ENCODE measurements around the gene AKAP8. TPM values are rescaled to one million over a fixed set of nuclear protein-coding genes. Genes with fewer than 3 reads are reported as not detected.
"Not testable (repeated sequence)": the region's sequence is repeated elsewhere in the genome, so short reads cannot be mapped to it uniquely, and the experiment has no call there.

Gene AKAP8
- total RNA-seq, 1 experiment from 2014 or later = 19.6 TPM

DNA sequence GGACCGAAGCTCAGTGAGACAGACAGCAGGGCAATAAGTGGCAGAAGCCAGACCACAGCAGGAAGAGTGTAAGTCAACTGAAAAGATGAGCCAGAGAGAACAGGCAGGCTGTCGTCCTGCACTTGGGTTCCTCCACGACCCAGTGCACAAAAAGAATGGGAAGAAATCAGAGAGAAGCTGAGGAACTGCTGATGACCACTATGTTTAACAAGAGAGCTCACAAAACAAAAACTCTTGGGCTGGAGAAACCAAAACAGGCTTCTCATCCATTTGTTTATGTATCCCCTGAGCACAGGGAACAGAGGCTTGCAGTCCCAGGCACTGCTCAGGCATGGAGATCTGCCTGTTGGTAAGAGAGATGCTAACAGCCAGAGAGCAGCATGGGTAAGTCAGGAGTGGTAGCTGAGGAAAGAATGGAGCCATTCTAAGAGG is 25.2 kb upstream of the AKAP8 start:
- DNase-seq (ENCODE audit: low spot score) = peak; percentile 73
- in situ Hi-C loops (cut with HindIII; ENCODE audit: low sequenced_read_pairs) = no loop called here

DNA sequence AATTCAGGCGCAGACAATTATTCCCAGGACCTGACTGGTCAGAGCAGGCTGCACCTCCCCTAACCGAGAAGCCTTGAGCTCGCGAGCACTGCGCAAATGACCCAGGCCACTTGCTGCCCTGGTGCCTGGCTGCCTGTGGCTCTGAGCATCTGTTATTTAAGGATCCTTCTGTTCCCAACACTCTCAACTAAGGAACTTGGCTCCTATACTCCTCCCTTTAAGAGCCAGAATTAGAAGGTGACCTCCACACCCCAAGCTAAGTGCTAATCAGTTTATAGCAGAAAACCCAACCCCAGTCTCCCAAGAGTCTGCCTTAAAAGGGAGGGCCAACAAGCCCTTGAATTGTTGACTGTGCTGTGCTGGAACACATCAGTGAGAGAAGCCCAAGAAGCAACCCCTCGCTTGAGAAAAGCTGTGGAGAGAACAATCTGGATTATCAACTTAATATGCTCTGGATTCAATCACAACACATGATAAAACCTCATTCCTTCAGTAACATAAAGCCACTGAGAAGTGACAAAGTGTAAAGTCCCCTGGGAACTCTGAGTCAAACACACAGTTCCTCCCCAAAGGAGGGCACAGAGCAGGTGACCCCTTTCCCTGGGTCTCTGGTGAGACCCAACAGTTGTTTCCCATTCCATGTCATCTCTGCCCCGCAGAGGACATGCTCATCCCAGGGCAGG is 24.7 kb upstream of the AKAP8 start:
- DNase-seq (ENCODE audit: low spot score) = peak; percentile 89
- in situ Hi-C loops (cut with HindIII; ENCODE audit: low sequenced_read_pairs) = no loop called here

DNA sequence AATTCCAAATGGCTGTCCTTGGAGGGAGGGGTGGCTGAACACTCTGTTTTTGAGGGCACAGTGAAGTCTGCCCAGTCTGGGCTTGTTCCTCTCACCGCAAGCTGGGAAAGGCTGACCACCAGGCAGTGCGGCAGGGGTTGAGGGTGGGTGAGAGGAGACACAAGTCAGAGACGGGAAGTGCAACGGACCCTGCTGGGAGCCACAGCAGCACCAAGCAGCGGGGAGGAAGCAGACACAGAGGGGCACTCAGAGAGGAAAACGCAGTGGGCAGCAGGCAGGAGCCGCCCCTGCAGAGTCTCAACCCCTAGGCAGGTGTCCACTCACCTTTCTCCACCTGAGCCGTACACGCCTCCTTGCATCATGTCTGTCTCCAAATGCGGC is 23.6 kb upstream of the AKAP8 start:
- in situ Hi-C loops (cut with HindIII; ENCODE audit: low sequenced_read_pairs) = no loop called here
- peak; percentile 25 for DNase-seq (ENCODE audit: low spot score)

DNA sequence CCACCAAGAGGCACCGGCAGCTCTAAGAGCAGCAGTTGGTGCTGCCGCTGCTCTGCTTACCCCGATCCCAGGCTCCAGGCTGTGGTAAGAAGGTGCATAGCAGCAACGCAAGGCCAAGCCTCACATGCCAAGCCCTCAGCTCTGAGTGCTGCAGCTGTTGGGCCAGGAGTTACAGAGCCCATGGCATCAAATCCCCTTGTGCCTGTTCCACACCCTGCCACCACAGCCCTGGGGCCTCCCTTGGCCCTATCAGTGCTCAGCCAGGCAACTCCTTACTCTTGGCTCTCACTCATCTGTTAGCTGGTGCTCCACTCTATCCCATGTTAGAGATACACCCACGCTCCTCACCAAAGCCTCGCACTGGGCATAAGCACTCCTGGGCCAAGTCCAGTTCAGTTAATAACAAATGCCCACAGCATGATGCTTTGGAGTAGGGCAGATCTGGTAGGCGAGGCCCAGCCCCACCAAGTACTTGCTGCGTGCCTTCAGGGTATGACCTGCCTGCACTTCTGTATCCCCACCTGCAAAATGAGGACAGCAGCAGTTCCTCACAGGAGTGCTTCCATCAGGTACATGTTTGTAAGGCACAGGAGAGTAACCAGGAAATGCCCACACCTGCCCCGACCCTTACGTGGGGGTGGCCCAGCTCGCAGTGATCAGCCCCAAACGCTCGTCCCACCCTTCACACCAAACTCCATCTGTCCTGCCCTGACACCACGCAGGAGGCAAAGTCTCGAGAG is 23.0 kb upstream of the AKAP8 start:
- in situ Hi-C loops (cut with HindIII; ENCODE audit: low sequenced_read_pairs) = no loop called here
- DNase-seq (ENCODE audit: low spot score) = peak; percentile 58

DNA sequence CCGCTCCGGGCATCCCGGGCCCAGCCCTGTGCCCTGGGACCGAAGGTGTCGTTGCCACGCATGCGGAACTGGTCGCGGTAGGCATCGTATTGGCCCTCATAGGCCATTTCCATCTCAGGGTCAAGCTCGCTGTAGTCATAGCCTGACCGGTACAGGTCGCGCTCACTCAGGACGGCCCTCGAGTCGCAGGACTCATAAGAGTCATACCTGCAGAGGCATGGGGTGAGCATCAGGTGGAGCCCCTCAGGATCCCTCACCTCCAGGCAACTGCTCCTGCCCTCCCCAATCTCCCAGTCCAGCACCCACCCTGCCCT is 21.8 kb upstream of the AKAP8 start:
- in situ Hi-C loops (cut with HindIII; ENCODE audit: low sequenced_read_pairs) = no loop called here
- DNase-seq (ENCODE audit: low spot score) = no peak

DNA sequence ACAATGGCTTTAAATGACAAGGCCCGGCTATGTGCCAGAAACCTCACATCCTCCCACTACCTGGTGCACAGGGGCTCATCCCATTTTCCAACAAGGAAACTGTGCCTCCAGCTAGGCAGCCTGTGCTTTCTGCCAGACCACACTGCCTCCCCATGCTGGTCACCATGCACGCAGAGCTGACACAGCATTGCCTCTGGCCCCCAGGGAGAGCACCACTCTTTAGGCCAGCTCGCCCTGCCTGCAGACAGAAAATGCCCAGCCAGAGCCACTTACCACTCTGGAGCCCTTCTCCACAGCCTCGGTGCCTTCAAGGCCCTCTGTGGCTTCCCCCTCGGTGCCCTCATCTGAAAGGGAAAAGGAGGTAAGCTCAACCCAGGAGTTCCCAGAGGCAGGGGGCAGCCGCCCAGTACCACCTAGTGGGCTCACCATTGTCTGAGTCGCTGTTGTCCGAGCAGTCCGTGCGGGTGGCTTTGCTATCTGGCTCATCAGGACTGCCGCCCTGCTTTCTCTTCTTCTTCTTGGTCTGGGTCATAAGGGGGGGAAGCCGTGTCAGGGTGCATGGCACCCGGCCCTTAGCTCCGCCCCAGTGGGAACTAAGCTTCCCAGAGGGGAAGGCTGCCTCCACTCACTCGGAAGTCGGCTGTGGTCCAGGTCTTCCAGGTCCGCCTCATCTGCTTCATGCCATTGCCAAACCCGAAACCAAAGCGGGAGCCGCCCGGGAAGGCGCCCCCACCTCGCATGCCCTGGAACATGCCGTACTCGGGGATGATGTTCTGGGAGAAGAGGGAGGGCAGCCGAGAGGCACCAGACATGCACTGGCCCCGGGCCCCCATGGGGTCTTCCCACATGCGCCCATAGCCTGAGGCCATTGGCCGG is 21.2 kb upstream of the AKAP8 start:
- peak; percentile 67 for DNase-seq (ENCODE audit: low spot score)
- in situ Hi-C loops (cut with HindIII; ENCODE audit: low sequenced_read_pairs) = no loop called here

DNA sequence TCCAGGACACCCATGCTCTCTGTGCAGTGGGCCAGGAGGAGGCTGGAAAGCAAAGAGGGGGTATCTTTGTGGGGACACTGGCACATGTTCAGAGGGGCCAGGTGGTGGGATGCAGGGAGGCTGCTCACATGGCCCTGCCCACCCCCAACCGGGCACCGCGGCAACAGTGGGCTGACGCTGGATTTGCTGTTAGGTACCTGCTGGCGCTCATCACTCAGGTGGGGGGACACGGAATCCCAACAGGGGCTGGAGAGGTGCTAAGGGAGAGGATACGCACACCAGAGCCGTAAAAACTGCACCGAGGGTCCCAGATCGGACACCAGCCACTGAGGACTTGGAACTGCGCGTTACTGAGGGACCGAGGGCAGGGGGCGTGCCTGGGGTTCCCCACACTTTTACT is 20.0 kb upstream of the AKAP8 start:
- no peak for DNase-seq (ENCODE audit: low spot score)
- in situ Hi-C loops (cut with HindIII; ENCODE audit: low sequenced_read_pairs) = no loop called here

DNA sequence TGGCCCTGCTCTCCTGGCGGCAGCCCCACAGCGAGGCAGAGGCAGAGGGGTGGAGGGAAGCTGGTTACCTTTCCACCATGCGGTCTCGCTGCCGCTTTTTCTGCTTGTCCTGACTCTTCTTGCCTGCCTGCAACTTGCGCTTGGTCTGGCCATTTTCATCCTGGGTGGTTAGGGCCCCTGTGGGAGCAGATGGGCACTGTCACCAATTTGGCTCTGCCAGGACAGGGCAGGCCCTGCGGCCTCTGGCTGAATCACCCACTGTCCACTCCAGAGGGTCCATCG is 19.6 kb upstream of the AKAP8 start:
- in situ Hi-C loops (cut with HindIII; ENCODE audit: low sequenced_read_pairs) = no loop called here
- DNase-seq (ENCODE audit: low spot score) = no peak

DNA sequence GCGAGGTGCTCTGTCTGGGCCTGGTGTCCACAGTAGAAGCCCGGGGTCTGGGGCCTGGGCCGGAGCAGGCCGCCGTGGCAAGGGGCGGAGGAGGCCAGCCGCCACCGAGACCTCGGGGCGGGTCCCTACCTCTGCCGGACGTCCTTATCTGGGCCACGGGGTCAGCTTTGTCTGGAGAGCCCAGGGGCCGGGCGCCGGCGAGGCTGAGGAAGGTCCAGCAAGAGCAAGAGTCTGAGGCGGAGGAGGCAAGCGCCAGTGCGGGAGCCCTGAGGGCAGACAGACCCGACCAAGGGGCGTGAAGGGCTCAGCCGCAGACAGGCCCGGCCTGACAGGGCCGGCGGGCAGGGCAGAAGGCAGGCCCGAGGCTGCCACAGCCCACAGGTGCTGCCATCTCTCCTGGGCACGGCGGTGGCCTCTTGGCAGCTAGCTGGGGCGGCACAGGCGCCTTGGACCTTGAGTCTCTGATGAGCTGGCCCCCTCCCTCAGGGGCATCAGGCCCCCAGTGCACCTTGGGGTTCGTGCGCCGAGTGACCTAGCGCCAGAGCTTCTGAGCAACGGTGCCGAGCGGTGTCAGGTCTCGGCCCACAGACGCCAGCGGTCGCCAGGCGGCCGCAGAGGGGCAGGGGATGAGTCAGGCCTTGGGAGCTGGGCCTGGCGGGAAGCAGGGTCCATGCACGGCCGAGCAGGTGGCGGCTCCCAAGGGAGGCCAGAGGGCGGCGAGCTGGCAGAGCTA is 19.1 kb upstream of the AKAP8 start:
- no peak for DNase-seq (ENCODE audit: low spot score)
- in situ Hi-C loops (cut with HindIII; ENCODE audit: low sequenced_read_pairs) = no loop called here

DNA sequence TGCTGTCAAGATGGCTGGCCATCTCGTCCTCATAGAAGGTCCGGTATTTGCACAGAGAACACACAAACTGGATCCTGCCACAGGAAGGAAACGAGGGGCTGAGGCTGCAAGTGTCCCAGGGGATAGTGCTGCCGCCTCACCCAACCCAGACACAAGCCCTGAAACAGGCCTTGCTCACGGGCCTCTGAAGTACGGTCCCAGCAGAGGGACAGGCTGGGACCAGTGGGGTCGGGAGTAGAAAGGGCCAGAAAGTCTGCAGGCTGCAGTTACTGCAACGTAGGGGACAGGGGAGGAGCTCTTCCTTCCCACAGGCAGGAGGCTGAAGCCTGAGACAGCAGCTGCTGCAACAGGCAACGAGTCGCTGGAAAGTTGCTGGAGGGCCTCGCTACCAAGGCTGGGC is 18.2 kb upstream of the AKAP8 start:
- in situ Hi-C loops (cut with HindIII; ENCODE audit: low sequenced_read_pairs) = no loop called here
- no peak for DNase-seq (ENCODE audit: low spot score)

DNA sequence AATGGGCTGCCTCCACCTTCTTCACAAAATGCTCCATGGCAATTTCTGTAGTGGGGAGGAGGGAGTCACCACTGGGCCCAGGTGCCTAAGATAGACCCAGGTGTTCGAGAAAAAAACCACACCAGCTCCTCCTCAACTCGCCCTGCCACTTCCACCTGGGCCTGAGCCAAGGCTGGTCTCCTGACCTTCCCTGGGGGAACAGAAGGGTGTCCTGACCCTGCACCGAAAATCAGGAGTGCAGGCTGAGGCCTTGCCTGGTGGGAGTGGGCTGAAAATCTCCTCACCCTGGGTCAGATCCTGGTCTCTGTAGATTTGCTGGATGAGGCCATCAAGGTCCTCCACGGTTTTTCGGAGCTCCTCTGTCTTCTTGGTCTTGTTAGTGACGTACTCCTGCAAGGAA is 17.6 kb upstream of the AKAP8 start:
- no peak for DNase-seq (ENCODE audit: low spot score)

DNA sequence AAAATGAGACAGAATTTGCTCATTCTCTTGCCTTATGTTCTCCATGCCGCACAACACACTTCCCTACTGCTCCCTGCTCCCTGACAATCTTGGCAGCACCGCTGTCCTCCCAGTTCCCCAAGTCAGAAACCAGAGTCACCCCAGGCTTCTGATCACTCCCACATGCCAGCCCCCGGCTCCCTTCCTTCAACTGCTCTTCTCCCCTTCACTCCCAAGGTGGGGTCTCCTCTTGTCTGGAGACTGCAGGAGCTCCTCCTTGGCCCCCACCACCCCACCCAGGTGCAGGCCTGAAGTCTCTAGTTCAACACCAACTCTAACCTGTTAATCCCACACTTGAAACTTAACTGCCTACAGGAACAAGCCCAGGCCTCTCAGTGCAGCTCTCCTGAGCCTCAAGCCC is 16.8 kb upstream of the AKAP8 start:
- in situ Hi-C loops (cut with HindIII; ENCODE audit: low sequenced_read_pairs) = no loop called here
- no peak for DNase-seq (ENCODE audit: low spot score)

More for the DNA sequence above, 17.6 kb upstream of the AKAP8 start:
- in situ Hi-C loops (cut with HindIII; ENCODE audit: low sequenced_read_pairs) = no loop called here

DNA sequence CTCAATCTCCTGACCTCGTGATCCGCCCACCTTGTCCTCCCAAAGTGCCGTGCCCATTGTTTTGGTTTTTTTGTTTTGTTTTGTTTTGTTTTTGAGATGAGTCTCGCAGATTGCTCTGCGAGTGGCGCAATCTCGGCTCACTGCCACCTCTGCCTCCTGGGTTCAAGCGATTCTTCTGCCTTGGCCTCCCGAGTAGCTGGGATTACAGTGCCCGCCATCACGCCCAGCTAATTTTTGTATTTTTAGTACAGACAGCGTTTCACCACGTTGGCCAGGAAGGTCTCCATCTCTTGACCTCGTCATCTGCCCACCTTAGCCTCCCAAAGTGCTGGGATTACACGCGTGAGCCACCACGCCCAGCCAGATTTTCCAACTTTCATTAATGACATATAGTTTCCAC is 15.7 kb upstream of the AKAP8 start:
- in situ Hi-C loops (cut with HindIII; ENCODE audit: low sequenced_read_pairs); DNase-seq (ENCODE audit: low spot score): not testable (repeated sequence)

DNA sequence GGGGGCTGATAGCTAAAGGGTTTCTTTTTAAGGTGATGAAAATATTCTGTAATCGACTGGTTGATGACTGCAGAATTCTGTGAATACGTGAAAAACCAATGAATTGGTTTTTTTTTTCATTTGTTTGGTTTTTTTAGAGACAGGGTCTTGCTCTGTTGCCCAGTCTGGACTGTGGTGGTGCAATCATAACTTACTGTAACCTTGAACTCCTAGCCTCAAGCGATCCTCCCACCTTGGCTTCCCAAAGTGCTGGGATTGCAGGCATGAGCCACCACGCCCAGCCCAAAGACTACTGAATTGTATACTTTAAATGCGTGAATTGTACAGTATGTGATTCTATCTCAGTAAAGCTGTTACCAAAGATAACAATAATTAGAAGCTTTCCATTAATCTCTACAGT is 14.8 kb upstream of the AKAP8 start:
- in situ Hi-C loops (cut with HindIII; ENCODE audit: low sequenced_read_pairs) = no loop called here
- no peak for DNase-seq (ENCODE audit: low spot score)

DNA sequence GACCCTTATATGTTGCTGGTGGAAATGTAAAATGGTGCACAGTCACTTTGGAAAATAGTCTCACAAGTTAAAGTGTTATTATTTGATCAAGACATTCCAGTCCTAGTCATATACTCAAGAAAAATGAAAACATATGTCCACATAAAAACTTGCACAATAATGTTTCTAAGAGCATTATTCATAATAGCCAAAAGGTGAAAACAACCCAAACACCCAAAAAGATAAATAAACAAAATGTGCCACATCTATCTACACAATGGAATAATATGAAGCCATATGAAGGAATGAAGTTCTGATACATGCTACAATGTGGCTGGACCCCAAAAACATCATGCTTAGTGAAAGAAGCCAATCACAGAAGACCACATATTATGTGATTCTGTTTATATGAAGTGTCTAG is 14.4 kb upstream of the AKAP8 start:
- in situ Hi-C loops (cut with HindIII; ENCODE audit: low sequenced_read_pairs) = no loop called here
- DNase-seq (ENCODE audit: low spot score) = no peak

DNA sequence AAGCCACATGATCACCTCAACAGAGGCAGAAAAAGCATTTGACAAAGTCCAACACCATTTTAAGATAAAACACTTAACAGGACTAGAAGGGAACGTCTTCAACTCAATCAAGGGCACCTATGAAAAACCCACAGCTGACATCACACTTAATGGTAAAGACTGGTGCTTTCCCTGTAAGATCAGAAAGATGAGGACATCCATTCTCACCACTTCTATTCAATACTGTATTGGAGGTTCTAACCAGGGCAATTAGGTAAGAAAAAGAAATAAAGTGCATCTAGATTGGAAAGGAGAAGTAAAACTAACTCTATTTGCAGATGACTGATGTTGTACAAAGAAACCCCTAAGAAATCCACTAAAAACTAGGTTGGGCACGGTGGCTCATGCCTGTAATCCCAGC is 11.2 kb upstream of the AKAP8 start:
- in situ Hi-C loops (cut with HindIII; ENCODE audit: low sequenced_read_pairs) = no loop called here
- no peak for DNase-seq (ENCODE audit: low spot score)

DNA sequence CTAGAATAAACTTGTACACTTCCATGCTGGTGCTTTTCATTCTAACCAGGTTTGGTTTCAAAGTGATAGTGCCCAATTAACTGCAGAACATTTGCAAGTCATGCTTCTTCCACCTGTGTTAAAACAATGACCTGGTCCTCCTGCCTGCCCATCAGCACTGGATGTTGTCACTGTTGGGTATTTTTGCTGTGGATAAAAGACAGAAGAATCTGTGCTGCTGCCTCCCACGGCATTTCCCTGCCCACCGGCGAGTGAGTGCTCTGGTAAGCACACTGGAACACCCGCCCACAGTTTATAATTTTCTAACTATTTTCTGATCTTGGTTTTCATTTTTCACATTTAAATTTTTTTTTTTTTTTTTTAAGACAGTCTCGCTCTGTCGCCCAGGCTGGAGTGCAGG is 2.3 kb upstream of the AKAP8 start:
- DNase-seq (ENCODE audit: low spot score) = no peak
- in situ Hi-C loops (cut with HindIII; ENCODE audit: low sequenced_read_pairs) = no loop called here

DNA sequence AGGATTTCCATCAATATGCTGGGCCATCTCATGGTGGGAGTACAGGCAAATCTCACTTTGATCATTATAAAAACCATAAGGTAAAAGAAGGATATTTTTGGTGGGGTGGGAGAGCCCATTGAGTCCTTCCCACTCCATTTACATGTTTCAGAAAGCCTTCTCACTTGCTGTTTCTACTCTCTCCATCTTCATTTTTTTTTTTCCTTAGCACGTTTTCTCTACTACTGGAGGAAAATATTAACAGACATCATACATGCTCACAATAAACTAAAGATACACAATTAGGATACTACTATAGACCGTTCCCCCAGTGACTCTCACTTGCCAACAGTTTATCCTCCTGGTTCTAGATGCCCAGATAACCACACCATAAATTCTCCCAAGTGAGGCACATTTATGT is 1.8 kb upstream of the AKAP8 start:
- in situ Hi-C loops (cut with HindIII; ENCODE audit: low sequenced_read_pairs) = no loop called here
- DNase-seq (ENCODE audit: low spot score) = no peak

DNA sequence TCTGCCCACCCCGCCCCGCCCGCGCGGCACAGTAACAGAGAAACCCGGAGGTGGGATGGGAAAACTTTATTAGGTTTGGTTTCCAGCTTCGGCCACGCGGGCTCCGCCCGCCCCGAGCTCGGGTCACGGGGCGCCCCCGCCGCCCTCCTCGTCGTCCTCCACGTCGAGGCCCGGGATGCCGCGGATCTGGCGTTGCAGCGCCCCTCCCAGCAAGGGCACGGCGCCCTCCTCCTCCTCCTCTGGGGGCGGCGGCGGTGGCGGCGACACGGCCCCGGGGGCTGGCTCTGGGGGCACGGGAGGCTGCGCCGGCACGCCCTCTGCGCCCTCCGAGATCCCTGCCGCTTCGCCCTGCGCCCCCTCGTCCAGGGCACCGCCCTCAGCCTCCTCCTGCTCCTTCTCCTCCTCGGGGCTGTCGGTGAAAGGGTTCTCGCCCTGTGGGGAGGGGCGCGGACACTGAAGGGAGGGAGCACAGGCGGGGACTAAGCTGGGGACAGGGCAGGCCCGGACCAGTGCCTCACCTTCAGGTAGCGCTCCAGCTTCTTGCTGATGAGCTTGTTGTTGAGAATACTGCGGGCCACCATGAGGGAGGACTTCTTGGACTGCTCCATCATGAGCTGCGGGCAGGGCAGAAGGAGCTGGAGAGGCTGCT is 536 bp upstream of the AKAP8 start:
- DNase-seq (ENCODE audit: low spot score) = peak; percentile 53
- in situ Hi-C loops (cut with HindIII; ENCODE audit: low sequenced_read_pairs) = no loop called here

Measured in G401 (cell line).